Measurements from ENCODE around the gene CLDN5.

CLDN5 gene

GRCh38 chr22:19540394-19540793 is 16.2 kb upstream of the CLDN5 start:
- no peak for DNase-seq (ENCODE audit: low spot score)
- Histone ChIP-seq H3K9me3 (replicated peaks in 1 of 2; ENCODE audit: control insufficient read depth in 2 of 2, insufficient read depth in 1 of 2, low read depth in 1 of 2, low read length in 2 of 2) (no peaks in the 10 kb centered on the region), H3K14ac (ENCODE audit: low read length) (no peak overlapping the region), H3K23ac (ENCODE audit: low read depth, low read length, poor library complexity) (no peak overlapping the region), H3K4ac (ENCODE audit: low read length) (no peak overlapping the region), H3K4me2 (ENCODE audit: insufficient read depth, low read length, poor library complexity, severe bottlenecking) (no peak overlapping the region), H3K79me1 (ENCODE audit: low read depth, low read length) (no peaks in the 10 kb centered on the region), H2BK120ac (ENCODE audit: low read depth, low read length) (no peak overlapping the region), H2BK5ac (ENCODE audit: low read length) (no peak overlapping the region), H2BK12ac (ENCODE audit: low read length) (no peak overlapping the region), H3K4me1 (ENCODE audit: control insufficient read depth in 2 of 2, insufficient read depth in 1 of 2, low read depth in 1 of 2, low read length in 2 of 2) (peaks cover 0 to 1% of the 10 kb centered on the region in 2 donors), H3K9ac (ENCODE audit: low read depth, low read length, poor library complexity) (no peak overlapping the region), H3K18ac (ENCODE audit: low read length) (no peak overlapping the region), H3K27me3 (ENCODE audit: control insufficient read depth in 3 of 3, insufficient read depth in 3 of 3, low read depth in 1 of 3, low read length in 3 of 3) (peaks cover 0 to 8% (median 0%) of the 10 kb centered on the region in 3 experiments), H3K36me3 (replicated peaks in 1 of 2; ENCODE audit: control insufficient read depth in 2 of 2, insufficient read depth in 2 of 2, low read length in 2 of 2) (no peaks in the 10 kb centered on the region), H2AFZ (ENCODE audit: low read length) (no peak overlapping the region), H2BK15ac (ENCODE audit: low read length) (no peak overlapping the region), H4K8ac (ENCODE audit: low read depth, low read length) (no peak overlapping the region), H4K91ac (ENCODE audit: low read depth, low read length, poor library complexity) (no peak overlapping the region), H3K27ac (replicated peaks; ENCODE audit: low read length) (no peak overlapping the region), H2AK5ac (ENCODE audit: low read depth, low read length) (no peak overlapping the region), H3K4me3 (ENCODE audit: low read length in 2 of 2) (no peak overlapping the region)

- H2BK120ac ChIP-seq (ENCODE audit: low read depth, low read length): no peak overlapping the region
- H3K4me2 ChIP-seq (ENCODE audit: insufficient read depth, low read length, poor library complexity, severe bottlenecking): no peak overlapping the region
- no peak overlapping the region for H3K4ac ChIP-seq (ENCODE audit: low read length)
- H3K14ac ChIP-seq (ENCODE audit: low read length): no peak overlapping the region
- H4K91ac ChIP-seq (ENCODE audit: low read depth, low read length, poor library complexity): no peak overlapping the region
- WGBS, 2 donors (ENCODE audit: extremely low coverage in 2 of 2, insufficient read length in 2 of 2, insufficient replicate concordance in 1 of 2): no CpG with 5 or more reads among the region's 5 CpGs
- no peak overlapping the region for H2AFZ ChIP-seq (ENCODE audit: low read length)
- H2AK5ac ChIP-seq (ENCODE audit: low read depth, low read length): no peak overlapping the region
- peaks cover 0 to 1% of the 10 kb centered on the region in 2 donors for H3K4me1 ChIP-seq (ENCODE audit: control insufficient read depth in 2 of 2, insufficient read depth in 1 of 2, low read depth in 1 of 2, low read length in 2 of 2)
- no peak overlapping the region for H2BK15ac ChIP-seq (ENCODE audit: low read length)
- no peak overlapping the region for H3K23ac ChIP-seq (ENCODE audit: low read depth, low read length, poor library complexity)
- H3K18ac ChIP-seq (ENCODE audit: low read length): no peak overlapping the region
- H3K9ac ChIP-seq (ENCODE audit: low read depth, low read length, poor library complexity): no peak overlapping the region
- H3K9me3 ChIP-seq (replicated peaks in 1 of 2; ENCODE audit: control insufficient read depth in 2 of 2, insufficient read depth in 1 of 2, low read depth in 1 of 2, low read length in 2 of 2): no peaks in the 10 kb centered on the region
- H2BK5ac ChIP-seq (ENCODE audit: low read length): no peak overlapping the region
- no peak for DNase-seq (ENCODE audit: low spot score)
- no peaks in the 10 kb centered on the region for H3K27me3 ChIP-seq (ENCODE audit: control insufficient read depth in 3 of 3, insufficient read depth in 3 of 3, low read depth in 1 of 3, low read length in 3 of 3)
- no peaks in the 10 kb centered on the region for H3K36me3 ChIP-seq (replicated peaks in 1 of 2; ENCODE audit: control insufficient read depth in 2 of 2, insufficient read depth in 2 of 2, low read length in 2 of 2)
- no peak overlapping the region for H3K27ac ChIP-seq (replicated peaks; ENCODE audit: low read length)
- no peak overlapping the region for H3K4me3 ChIP-seq (ENCODE audit: low read length in 2 of 2)
- H3K79me1 ChIP-seq (ENCODE audit: low read depth, low read length): no peaks in the 10 kb centered on the region
- peak overlapping the region; percentile 65 for H4K8ac ChIP-seq (ENCODE audit: low read depth, low read length)
- no peak overlapping the region for H2BK12ac ChIP-seq (ENCODE audit: low read length)
Observed at GRCh38 chr22:19537941-19538488, 13.8 kb upstream of the CLDN5 start.

- H2BK120ac ChIP-seq (ENCODE audit: low read depth, low read length): no peak overlapping the region
- H3K9ac ChIP-seq (ENCODE audit: low read depth, low read length, poor library complexity): no peak overlapping the region
- no CpG with 5 or more reads among the region's 9 CpGs for WGBS, 2 donors (ENCODE audit: extremely low coverage in 2 of 2, insufficient read length in 2 of 2, insufficient replicate concordance in 1 of 2)
- no peaks in the 10 kb centered on the region for H3K79me1 ChIP-seq (ENCODE audit: low read depth, low read length)
- H3K4me1 ChIP-seq (ENCODE audit: control insufficient read depth in 2 of 2, insufficient read depth in 1 of 2, low read depth in 1 of 2, low read length in 2 of 2): peaks cover 0 to 1% of the 10 kb centered on the region in 2 donors
- H3K23ac ChIP-seq (ENCODE audit: low read depth, low read length, poor library complexity): no peak overlapping the region
- H3K27ac ChIP-seq (replicated peaks; ENCODE audit: low read length): no peak overlapping the region
- H2BK12ac ChIP-seq (ENCODE audit: low read length): no peak overlapping the region
- H2AK5ac ChIP-seq (ENCODE audit: low read depth, low read length): no peak overlapping the region
- no peaks in the 10 kb centered on the region for H3K9me3 ChIP-seq (replicated peaks in 1 of 2; ENCODE audit: control insufficient read depth in 2 of 2, insufficient read depth in 1 of 2, low read depth in 1 of 2, low read length in 2 of 2)
- no peak overlapping the region for H4K91ac ChIP-seq (ENCODE audit: low read depth, low read length, poor library complexity)
- H3K4me3 ChIP-seq (ENCODE audit: low read length in 2 of 2): no peak overlapping the region
- no peak overlapping the region for H4K8ac ChIP-seq (ENCODE audit: low read depth, low read length)
- H3K36me3 ChIP-seq (replicated peaks in 1 of 2; ENCODE audit: control insufficient read depth in 2 of 2, insufficient read depth in 2 of 2, low read length in 2 of 2): no peaks in the 10 kb centered on the region
- H3K18ac ChIP-seq (ENCODE audit: low read length): no peak overlapping the region
- no peak overlapping the region for H2BK5ac ChIP-seq (ENCODE audit: low read length)
- no peak for DNase-seq (ENCODE audit: low spot score)
- no peak overlapping the region for H3K14ac ChIP-seq (ENCODE audit: low read length)
- no peak overlapping the region for H3K4me2 ChIP-seq (ENCODE audit: insufficient read depth, low read length, poor library complexity, severe bottlenecking)
- no peaks in the 10 kb centered on the region for H3K27me3 ChIP-seq (ENCODE audit: control insufficient read depth in 3 of 3, insufficient read depth in 3 of 3, low read depth in 1 of 3, low read length in 3 of 3)
- no peak overlapping the region for H3K4ac ChIP-seq (ENCODE audit: low read length)
- H2BK15ac ChIP-seq (ENCODE audit: low read length): no peak overlapping the region
- H2AFZ ChIP-seq (ENCODE audit: low read length): no peak overlapping the region
Observed at GRCh38 chr22:19536564-19536963, 12.4 kb upstream of the CLDN5 start.

DNA sequence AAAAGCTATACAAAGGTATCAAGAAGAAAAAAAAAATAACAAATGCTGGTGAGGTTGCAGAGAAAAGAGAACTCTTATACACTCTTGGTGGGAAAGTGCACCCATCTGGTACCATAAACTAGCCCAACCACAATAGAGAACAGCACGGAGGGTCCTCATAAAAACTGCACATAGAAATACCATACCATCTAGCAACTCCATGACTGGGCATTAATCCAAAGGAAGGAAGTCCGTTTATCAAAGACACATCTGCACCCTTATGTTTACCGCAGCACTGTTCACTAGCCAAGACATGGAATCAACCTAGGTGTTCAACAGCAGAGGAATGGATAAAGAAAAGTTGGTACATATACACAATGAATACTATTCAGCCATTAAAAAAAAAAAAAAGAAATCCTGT is 10.8 kb upstream of the CLDN5 start:
- Histone ChIP-seq H3K18ac (ENCODE audit: low read length) (no peak overlapping the region), H3K79me1 (ENCODE audit: low read depth, low read length) (no peaks in the 10 kb centered on the region), H3K27me3 (ENCODE audit: control insufficient read depth in 3 of 3, insufficient read depth in 3 of 3, low read depth in 1 of 3, low read length in 3 of 3) (no peaks in the 10 kb centered on the region), H3K9me3 (replicated peaks in 1 of 2; ENCODE audit: control insufficient read depth in 2 of 2, insufficient read depth in 1 of 2, low read depth in 1 of 2, low read length in 2 of 2) (no peaks in the 10 kb centered on the region), H2BK5ac (ENCODE audit: low read length) (no peak overlapping the region), H2BK12ac (ENCODE audit: low read length) (no peak overlapping the region), H2AFZ (ENCODE audit: low read length) (no peak overlapping the region), H2BK120ac (ENCODE audit: low read depth, low read length) (no peak overlapping the region), H3K23ac (ENCODE audit: low read depth, low read length, poor library complexity) (no peak overlapping the region), H3K4me2 (ENCODE audit: insufficient read depth, low read length, poor library complexity, severe bottlenecking) (no peak overlapping the region), H4K91ac (ENCODE audit: low read depth, low read length, poor library complexity) (no peak overlapping the region), H2BK15ac (ENCODE audit: low read length) (no peak overlapping the region), H3K4me3 (ENCODE audit: low read length in 2 of 2) (no peak overlapping the region), H4K8ac (ENCODE audit: low read depth, low read length) (no peak overlapping the region), H3K27ac (replicated peaks; ENCODE audit: low read length) (no peak overlapping the region), H3K4me1 (ENCODE audit: control insufficient read depth in 2 of 2, insufficient read depth in 1 of 2, low read depth in 1 of 2, low read length in 2 of 2) (peaks cover 0 to 1% of the 10 kb centered on the region in 2 donors), H3K9ac (ENCODE audit: low read depth, low read length, poor library complexity) (no peak overlapping the region), H3K4ac (ENCODE audit: low read length) (no peak overlapping the region), H2AK5ac (ENCODE audit: low read depth, low read length) (no peak overlapping the region), H3K14ac (ENCODE audit: low read length) (no peak overlapping the region), H3K36me3 (replicated peaks in 1 of 2; ENCODE audit: control insufficient read depth in 2 of 2, insufficient read depth in 2 of 2, low read length in 2 of 2) (no peaks in the 10 kb centered on the region)
- DNase-seq (ENCODE audit: low spot score): no peak
- no CpG with 5 or more reads among the region's 3 CpGs for WGBS, 2 donors (ENCODE audit: extremely low coverage in 2 of 2, insufficient read length in 2 of 2, insufficient replicate concordance in 1 of 2)
